Cerebellar cortex (tissue), 1 donor: Measurements from ENCODE around the gene PKNOX1.
A peak's percentile ranks its signal among the peaks of the same experiment; 100 is the strongest.
"Not testable (repeated sequence)": the region's sequence is repeated elsewhere in the genome, so short reads cannot be mapped to it uniquely, and the experiment has no call there.

Source experiments
- DNase-seq: peaks from one replicate; pipeline ENCODE4 v3.0.0-alpha.2; 2015; ENCODE audit warnings: low spot score

Gene PKNOX1

GRCh38 chr21:42986125-42986783 is 11.9 kb downstream of the PKNOX1 start:
- DNase-seq = no peak

GRCh38 chr21:42988236-42988965 is 14.0 kb downstream of the PKNOX1 start:
- no peak for DNase-seq

- not testable (repeated sequence) for DNase-seq
Observed at GRCh38 chr21:42989370-42989769, 15.0 kb downstream of the PKNOX1 start.

GRCh38 chr21:42989816-42990650 is 15.7 kb downstream of the PKNOX1 start:
- DNase-seq = no peak

GRCh38 chr21:42991992-42992740 is 17.8 kb downstream of the PKNOX1 start:
- DNase-seq = no peak

GRCh38 chr21:42993051-42993712 is 18.8 kb downstream of the PKNOX1 start:
- DNase-seq = no peak

- DNase-seq = no peak
Observed at GRCh38 chr21:42997053-42997452, 22.7 kb downstream of the PKNOX1 start.

GRCh38 chr21:42997983-42998382 is 23.6 kb downstream of the PKNOX1 start:
- not testable (repeated sequence) for DNase-seq

- not testable (repeated sequence) for DNase-seq
Observed at GRCh38 chr21:42999152-42999551, 24.8 kb downstream of the PKNOX1 start.

- not testable (repeated sequence) for DNase-seq
Observed at GRCh38 chr21:43000041-43000440, 25.7 kb downstream of the PKNOX1 start.

- peak; percentile 76 for DNase-seq
Observed at GRCh38 chr21:43001316-43001715, 27.0 kb downstream of the PKNOX1 start.

GRCh38 chr21:43004926-43005325 is 30.6 kb downstream of the PKNOX1 start:
- peak; percentile 17 for DNase-seq

- DNase-seq = no peak
Observed at GRCh38 chr21:43005635-43006034, 31.3 kb downstream of the PKNOX1 start.

GRCh38 chr21:43006051-43006873 is 31.9 kb downstream of the PKNOX1 start:
- DNase-seq = not testable (repeated sequence)

GRCh38 chr21:43006874-43007208 is 32.5 kb downstream of the PKNOX1 start:
- no peak for DNase-seq

GRCh38 chr21:43012596-43012995 is 38.2 kb downstream of the PKNOX1 start:
- DNase-seq = no peak

- no peak for DNase-seq
Observed at GRCh38 chr21:43015906-43016540, 41.7 kb downstream of the PKNOX1 start.

GRCh38 chr21:43016728-43017127 is 42.4 kb downstream of the PKNOX1 start:
- DNase-seq = no peak

- no peak for DNase-seq
Observed at GRCh38 chr21:43018519-43018918, 44.2 kb downstream of the PKNOX1 start.

GRCh38 chr21:43020177-43020576 is 45.8 kb downstream of the PKNOX1 start:
- peak; percentile 57 for DNase-seq
